GM19023 (cell line): ENCODE measurements around the gene PASK.

Experiments
- ATAC-seq: cut with Tn5 transposase; IDR thresholded peaks from one replicate; pipeline ENCODE4 v1.9.1; 2021; ENCODE audit warnings: mild to moderate bottlenecking, moderate library complexity; ENCODE audit not compliant: unreplicated experiment

Gene PASK

GRCh38 chr2:241182126-241182525 lies 32.9 kb upstream of the PASK start:
- ATAC-seq = no peak

- no peak for ATAC-seq
These were observed 31.2 kb upstream of the PASK start for GRCh38 chr2:241180495-241180894.

- no peak for ATAC-seq
These were observed 30.6 kb upstream of the PASK start for GRCh38 chr2:241179899-241180298.

GRCh38 chr2:241178961-241179360 lies 29.7 kb upstream of the PASK start:
- no peak for ATAC-seq

GRCh38 chr2:241177526-241178334 lies 28.5 kb upstream of the PASK start:
- no peak for ATAC-seq

- ATAC-seq = no peak
These were observed 24.3 kb upstream of the PASK start for GRCh38 chr2:241173557-241173956.

GRCh38 chr2:241168366-241168765 lies 19.1 kb upstream of the PASK start:
- no peak for ATAC-seq

- no peak for ATAC-seq
These were observed 14.4 kb upstream of the PASK start for GRCh38 chr2:241163601-241164118.

GRCh38 chr2:241161646-241162281 lies 12.5 kb upstream of the PASK start:
- ATAC-seq = no peak

- ATAC-seq = no peak
These were observed 11.0 kb upstream of the PASK start for GRCh38 chr2:241160318-241160717.

GRCh38 chr2:241159116-241159515 lies 9.8 kb upstream of the PASK start:
- ATAC-seq = no peak

- ATAC-seq = no peak
These were observed 9.3 kb upstream of the PASK start for GRCh38 chr2:241158546-241158900.

- ATAC-seq = no peak
These were observed 8.7 kb upstream of the PASK start for GRCh38 chr2:241157841-241158545.

GRCh38 chr2:241156971-241157441 lies 7.7 kb upstream of the PASK start:
- ATAC-seq = no peak

GRCh38 chr2:241155936-241156335 lies 6.7 kb upstream of the PASK start:
- no peak for ATAC-seq

GRCh38 chr2:241154915-241155314 lies 5.6 kb upstream of the PASK start:
- no peak for ATAC-seq

GRCh38 chr2:241153616-241154015 lies 4.3 kb upstream of the PASK start:
- no peak for ATAC-seq

GRCh38 chr2:241151934-241152660 lies 2.8 kb upstream of the PASK start:
- ATAC-seq = no peak

GRCh38 chr2:241150660-241151530 lies 1.6 kb upstream of the PASK start:
- no peak for ATAC-seq
